Measurements from ENCODE around the gene ZFP36L1. TPM values are rescaled to one million over a fixed set of nuclear protein-coding genes. Genes with fewer than 3 reads are reported as not detected.
"Not testable (repeated sequence)": the region's sequence is repeated elsewhere in the genome, so short reads cannot be mapped to it uniquely, and the experiment has no call there.

The ZFP36L1 gene
- total and polyA plus RNA-seq, 2 of the 13 experiments (the other 11 are each of a cell fraction or from before 2014, with no cell fraction given), result 7.4 to 10.2 TPM

DNA sequence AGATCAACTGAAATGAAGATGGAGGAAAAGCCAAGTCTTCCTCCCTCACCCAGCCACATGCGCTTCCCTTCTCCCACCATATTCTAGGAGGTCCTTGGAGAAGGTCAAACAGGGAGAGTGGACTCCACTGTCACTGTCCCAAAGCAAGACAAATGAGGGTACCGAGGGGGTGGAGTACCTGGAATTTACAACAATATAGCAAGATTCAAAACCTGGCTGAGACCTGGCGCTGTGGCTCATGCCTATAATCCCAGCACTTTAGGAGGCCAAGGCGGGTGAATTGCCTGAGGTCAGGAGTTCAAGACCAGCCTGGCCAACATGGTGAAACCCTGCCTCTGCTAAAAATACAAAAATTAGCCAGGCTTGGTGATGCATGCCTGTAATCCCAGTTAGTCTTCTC lies 29.0 kb downstream of the ZFP36L1 start:
- ATAC-seq; H3K4me2 ChIP-seq (ENCODE audit: low read depth, low read length); H3K4me3 ChIP-seq (replicated peaks in 1 of 3; ENCODE audit: insufficient read depth in 1 of 3, low read depth in 2 of 3, low read length in 3 of 3); in situ Hi-C loops (cut with HindIII; ENCODE audit: extremely low pct_ligation_motif_present, low pct_unique_long_range_greater_than_20kb); H3K9me3 ChIP-seq (ENCODE audit: low read length); BruUV-seq (replicated peaks); H3K9ac ChIP-seq (ENCODE audit: insufficient read depth, low read depth, low read length); H2AFZ ChIP-seq (ENCODE audit: low read length); DNase-seq (ENCODE audit: low spot score); H4K20me1 ChIP-seq (ENCODE audit: insufficient read depth, low read length); FAIRE-seq; H3K27ac ChIP-seq (ENCODE audit: extremely low read length, insufficient read depth, low read length); H3K79me2 ChIP-seq (ENCODE audit: insufficient read depth, low read length); H3K36me3 ChIP-seq (replicated peaks in 1 of 2; ENCODE audit: control insufficient read depth in 1 of 2, insufficient read depth in 2 of 2, low read length in 2 of 2); CTCF ChIA-PET (ENCODE audit: low intra/inter-chr PET ratio, low total read pairs); H3K27me3 ChIP-seq (ENCODE audit: control insufficient read depth in 1 of 2, insufficient read depth in 2 of 2, low read length in 2 of 2): not testable (repeated sequence)
- peaks cover 77% of the 10 kb centered on the region for H3K4me1 ChIP-seq (ENCODE audit: insufficient read depth, low read length)
- POLR2A ChIA-PET, result interaction anchor here (1.4 to 2.2 kb wide), 5 partner anchors 16 to 31 kb away, joined by 6 to 23 read pairs (median 15); partner anchors contain the start of gene ZFP36L1
- intact Hi-C loops (cut with micrococcal nuclease; ENCODE audit: unreplicated experiment), result loop anchor here (2.0 kb wide), 1 partner anchor 21 kb away; no protein-coding TSS in a partner anchor
- WGBS (ENCODE audit: low lambda C conversion rate), result 98% methylated on average over 4 of the region's 4 CpGs
- TF ChIP-seq ZMYM2 (CRISPR knock-in tag; IDR thresholded peaks at IDR 0.05), result peak; percentile 19; the same call in 1 of the 2 replicates

DNA sequence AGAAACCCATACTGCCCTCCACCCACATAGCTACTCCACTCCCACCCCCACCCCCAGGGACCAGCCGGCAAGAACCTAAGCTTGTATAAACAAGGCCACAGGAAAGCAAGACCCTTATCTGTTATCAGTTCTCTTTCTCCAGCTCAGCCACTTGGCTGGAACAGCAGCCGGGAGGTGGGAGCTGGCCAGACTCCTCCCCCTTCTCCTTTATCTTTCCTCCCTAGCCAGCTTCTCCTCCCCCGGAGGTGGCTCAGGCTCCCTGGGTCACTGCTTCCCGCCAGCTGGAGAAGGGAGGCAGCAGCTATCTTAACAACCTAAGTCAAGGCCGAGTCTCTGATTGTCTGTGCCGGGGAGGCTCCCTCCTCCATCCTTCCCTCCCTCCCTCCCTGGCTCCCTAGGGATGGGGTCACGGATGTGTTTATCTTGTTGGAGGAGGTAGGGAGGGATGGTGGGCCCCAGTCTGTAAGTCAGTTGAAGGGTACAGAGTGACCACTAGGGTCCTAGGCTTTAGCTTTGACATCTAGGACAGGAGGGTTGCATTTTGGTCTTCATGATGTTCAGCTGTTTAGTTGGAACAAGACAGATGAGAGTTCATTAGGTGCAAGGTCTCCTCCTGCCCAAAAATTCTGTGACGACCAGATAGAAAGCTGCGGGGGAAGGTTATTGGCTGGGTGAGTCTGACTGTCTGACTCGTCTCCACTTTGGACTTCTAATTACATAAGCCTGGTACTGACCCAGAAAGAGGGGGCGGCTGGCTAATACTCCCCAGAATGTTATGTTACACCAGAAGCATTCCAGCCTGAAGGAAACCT lies 29.7 kb downstream of the ZFP36L1 start:
- ChIA-PET POLR2A (interaction anchor here (0.6 to 2.2 kb wide), 11 partner anchors 12 to 55 kb away, joined by 3 to 23 read pairs (median 6); partner anchors contain the start of gene ZFP36L1), CTCF (ENCODE audit: low intra/inter-chr PET ratio, low total read pairs) (no interaction called here)
- 4% methylated on average over 11 of the region's 11 CpGs for WGBS (ENCODE audit: low lambda C conversion rate)
- no peak overlapping the region for H3K27ac ChIP-seq (ENCODE audit: extremely low read length, insufficient read depth, low read length)
- no peaks in the 10 kb centered on the region for H3K36me3 ChIP-seq (replicated peaks in 1 of 2; ENCODE audit: control insufficient read depth in 1 of 2, insufficient read depth in 2 of 2, low read length in 2 of 2)
- ATAC-seq, result peak; percentile 77
- peak overlapping the region; percentile 52 for H2AFZ ChIP-seq (ENCODE audit: low read length)
- H3K9ac ChIP-seq (ENCODE audit: insufficient read depth, low read depth, low read length), result no peak overlapping the region
- H3K4me1 ChIP-seq (ENCODE audit: insufficient read depth, low read length), result peaks cover 83% of the 10 kb centered on the region
- H3K27me3 ChIP-seq (ENCODE audit: control insufficient read depth in 1 of 2, insufficient read depth in 2 of 2, low read length in 2 of 2), result no peaks in the 10 kb centered on the region
- in situ Hi-C loops (cut with HindIII; ENCODE audit: extremely low pct_ligation_motif_present, low pct_unique_long_range_greater_than_20kb) (no loop called here), intact Hi-C loops (cut with micrococcal nuclease; ENCODE audit: unreplicated experiment) (loop anchor here (2.0 kb wide), 1 partner anchor 22 kb away; no protein-coding TSS in a partner anchor)
- peak overlapping the region; percentile 52 for H3K4me2 ChIP-seq (ENCODE audit: low read depth, low read length)
- H3K9me3 ChIP-seq (ENCODE audit: low read length), result no peaks in the 10 kb centered on the region
- no peaks in the 10 kb centered on the region for H4K20me1 ChIP-seq (ENCODE audit: insufficient read depth, low read length)
- peak; percentile 49 for FAIRE-seq
- H3K79me2 ChIP-seq (ENCODE audit: insufficient read depth, low read length), result no peaks in the 10 kb centered on the region
- H3K4me3 ChIP-seq (replicated peaks in 1 of 3; ENCODE audit: insufficient read depth in 1 of 3, low read depth in 2 of 3, low read length in 3 of 3), result peak overlapping the region in 2 of 3 experiments; percentile 3 to 41; a peak in 1 of 6 replicates
- DNase-seq (ENCODE audit: low spot score), result peak; percentile 69
- no TSS peak for BruUV-seq (replicated peaks)
- TF ChIP-seq, protein P1, sequence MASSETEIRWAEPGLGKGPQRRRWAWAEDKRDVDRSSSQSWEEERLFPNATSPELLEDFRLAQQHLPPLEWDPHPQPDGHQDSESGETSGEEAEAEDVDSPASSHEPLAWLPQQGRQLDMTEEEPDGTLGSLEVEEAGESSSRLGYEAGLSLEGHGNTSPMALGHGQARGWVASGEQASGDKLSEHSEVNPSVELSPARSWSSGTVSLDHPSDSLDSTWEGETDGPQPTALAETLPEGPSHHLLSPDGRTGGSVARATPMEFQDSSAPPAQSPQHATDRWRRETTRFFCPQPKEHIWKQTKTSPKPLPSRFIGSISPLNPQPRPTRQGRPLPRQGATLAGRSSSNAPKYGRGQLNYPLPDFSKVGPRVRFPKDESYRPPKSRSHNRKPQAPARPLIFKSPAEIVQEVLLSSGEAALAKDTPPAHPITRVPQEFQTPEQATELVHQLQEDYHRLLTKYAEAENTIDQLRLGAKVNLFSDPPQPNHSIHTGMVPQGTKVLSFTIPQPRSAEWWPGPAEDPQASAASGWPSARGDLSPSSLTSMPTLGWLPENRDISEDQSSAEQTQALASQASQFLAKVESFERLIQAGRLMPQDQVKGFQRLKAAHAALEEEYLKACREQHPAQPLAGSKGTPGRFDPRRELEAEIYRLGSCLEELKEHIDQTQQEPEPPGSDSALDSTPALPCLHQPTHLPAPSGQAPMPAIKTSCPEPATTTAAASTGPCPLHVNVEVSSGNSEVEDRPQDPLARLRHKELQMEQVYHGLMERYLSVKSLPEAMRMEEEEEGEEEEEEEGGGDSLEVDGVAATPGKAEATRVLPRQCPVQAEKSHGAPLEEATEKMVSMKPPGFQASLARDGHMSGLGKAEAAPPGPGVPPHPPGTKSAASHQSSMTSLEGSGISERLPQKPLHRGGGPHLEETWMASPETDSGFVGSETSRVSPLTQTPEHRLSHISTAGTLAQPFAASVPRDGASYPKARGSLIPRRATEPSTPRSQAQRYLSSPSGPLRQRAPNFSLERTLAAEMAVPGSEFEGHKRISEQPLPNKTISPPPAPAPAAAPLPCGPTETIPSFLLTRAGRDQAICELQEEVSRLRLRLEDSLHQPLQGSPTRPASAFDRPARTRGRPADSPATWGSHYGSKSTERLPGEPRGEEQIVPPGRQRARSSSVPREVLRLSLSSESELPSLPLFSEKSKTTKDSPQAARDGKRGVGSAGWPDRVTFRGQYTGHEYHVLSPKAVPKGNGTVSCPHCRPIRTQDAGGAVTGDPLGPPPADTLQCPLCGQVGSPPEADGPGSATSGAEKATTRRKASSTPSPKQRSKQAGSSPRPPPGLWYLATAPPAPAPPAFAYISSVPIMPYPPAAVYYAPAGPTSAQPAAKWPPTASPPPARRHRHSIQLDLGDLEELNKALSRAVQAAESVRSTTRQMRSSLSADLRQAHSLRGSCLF (CRISPR knock-in tag; IDR thresholded peaks at IDR 0.05; ENCODE audit: borderline replicate concordance), result no peak
- no peak for TF ChIP-seq NFIC (IDR thresholded peaks at IDR 0.05; ENCODE audit: low read length)
- no peak for TF ChIP-seq ZNF644 (CRISPR knock-in tag; IDR thresholded peaks at IDR 0.05; ENCODE audit: low read depth)
- TF ChIP-seq, protein P2, sequence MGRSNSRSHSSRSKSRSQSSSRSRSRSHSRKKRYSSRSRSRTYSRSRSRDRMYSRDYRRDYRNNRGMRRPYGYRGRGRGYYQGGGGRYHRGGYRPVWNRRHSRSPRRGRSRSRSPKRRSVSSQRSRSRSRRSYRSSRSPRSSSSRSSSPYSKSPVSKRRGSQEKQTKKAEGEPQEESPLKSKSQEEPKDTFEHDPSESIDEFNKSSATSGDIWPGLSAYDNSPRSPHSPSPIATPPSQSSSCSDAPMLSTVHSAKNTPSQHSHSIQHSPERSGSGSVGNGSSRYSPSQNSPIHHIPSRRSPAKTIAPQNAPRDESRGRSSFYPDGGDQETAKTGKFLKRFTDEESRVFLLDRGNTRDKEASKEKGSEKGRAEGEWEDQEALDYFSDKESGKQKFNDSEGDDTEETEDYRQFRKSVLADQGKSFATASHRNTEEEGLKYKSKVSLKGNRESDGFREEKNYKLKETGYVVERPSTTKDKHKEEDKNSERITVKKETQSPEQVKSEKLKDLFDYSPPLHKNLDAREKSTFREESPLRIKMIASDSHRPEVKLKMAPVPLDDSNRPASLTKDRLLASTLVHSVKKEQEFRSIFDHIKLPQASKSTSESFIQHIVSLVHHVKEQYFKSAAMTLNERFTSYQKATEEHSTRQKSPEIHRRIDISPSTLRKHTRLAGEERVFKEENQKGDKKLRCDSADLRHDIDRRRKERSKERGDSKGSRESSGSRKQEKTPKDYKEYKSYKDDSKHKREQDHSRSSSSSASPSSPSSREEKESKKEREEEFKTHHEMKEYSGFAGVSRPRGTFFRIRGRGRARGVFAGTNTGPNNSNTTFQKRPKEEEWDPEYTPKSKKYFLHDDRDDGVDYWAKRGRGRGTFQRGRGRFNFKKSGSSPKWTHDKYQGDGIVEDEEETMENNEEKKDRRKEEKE (IDR thresholded peaks at IDR 0.05), result no peak
- no peak for TF ChIP-seq ZKSCAN8 (CRISPR knock-in tag; IDR thresholded peaks at IDR 0.05; ENCODE audit: borderline replicate concordance)
- TF ChIP-seq XBP1 (CRISPR knock-in tag; IDR thresholded peaks at IDR 0.05), result no peak
- no peak for TF ChIP-seq SOX5 (CRISPR knock-in tag; IDR thresholded peaks at IDR 0.05; ENCODE audit: borderline replicate concordance)
- TF ChIP-seq ZNF776 (CRISPR knock-in tag; IDR thresholded peaks at IDR 0.05), result no peak

Measured in HepG2 (cell line).